Measurements from ENCODE around the gene CENPK. TPM values are rescaled to one million over a fixed set of nuclear protein-coding genes. Genes with fewer than 3 reads are reported as not detected.

Gene CENPK
- total RNA-seq, 1 donor from 2014 or later = 15.1 TPM

DNA sequence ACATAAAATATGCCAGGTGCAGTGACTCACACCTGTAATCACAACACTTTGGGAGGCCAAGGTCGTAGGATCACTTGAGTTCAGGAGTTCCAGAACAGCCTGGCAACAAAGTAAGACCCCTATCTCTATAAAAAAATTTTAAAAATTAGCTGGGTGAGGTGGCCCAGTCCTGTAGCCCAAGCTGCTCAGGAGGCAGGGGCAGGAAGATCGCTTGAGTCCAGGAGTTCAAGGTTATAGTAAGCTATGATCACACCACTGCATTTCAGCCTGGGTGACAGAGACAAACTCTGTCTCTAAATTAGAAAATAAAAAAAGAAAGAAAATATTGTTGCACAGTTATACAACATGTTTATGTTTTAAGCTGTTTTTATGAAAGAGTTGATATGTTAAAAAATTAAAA is 6.8 kb downstream of the CENPK start:
- peaks cover 10% of the 10 kb centered on the region for H3K36me3 Mint-ChIP-seq (ENCODE audit: low read depth)

DNA sequence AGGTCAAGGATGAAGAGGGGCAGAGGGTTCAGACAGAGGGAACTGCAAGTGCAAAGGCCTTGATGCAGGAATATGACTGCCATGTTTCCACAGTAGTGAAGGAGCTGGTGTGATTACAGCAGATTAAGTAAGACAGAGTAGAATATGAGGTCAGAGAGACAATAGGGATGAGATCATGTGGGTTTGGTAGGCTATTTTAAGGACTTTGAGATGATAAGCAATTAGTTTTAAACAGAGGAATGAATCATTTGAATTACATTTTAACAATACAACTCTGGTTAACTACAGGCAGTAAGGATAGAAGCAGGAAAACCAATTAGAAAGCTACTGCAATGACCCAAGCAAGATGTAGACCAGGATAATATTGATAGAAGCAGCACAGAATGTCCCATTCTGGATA is 7.7 kb downstream of the CENPK start:
- no peak overlapping the region for H3K27ac Mint-ChIP-seq
- CTCF ChIA-PET = no interaction called here
- H3K36me3 Mint-ChIP-seq (ENCODE audit: low read depth) = peaks cover 13% of the 10 kb centered on the region
- ATAC-seq (ENCODE audit: low read depth) (no peak), DNase-seq (no peak)
- TF ChIP-seq, protein P1, sequence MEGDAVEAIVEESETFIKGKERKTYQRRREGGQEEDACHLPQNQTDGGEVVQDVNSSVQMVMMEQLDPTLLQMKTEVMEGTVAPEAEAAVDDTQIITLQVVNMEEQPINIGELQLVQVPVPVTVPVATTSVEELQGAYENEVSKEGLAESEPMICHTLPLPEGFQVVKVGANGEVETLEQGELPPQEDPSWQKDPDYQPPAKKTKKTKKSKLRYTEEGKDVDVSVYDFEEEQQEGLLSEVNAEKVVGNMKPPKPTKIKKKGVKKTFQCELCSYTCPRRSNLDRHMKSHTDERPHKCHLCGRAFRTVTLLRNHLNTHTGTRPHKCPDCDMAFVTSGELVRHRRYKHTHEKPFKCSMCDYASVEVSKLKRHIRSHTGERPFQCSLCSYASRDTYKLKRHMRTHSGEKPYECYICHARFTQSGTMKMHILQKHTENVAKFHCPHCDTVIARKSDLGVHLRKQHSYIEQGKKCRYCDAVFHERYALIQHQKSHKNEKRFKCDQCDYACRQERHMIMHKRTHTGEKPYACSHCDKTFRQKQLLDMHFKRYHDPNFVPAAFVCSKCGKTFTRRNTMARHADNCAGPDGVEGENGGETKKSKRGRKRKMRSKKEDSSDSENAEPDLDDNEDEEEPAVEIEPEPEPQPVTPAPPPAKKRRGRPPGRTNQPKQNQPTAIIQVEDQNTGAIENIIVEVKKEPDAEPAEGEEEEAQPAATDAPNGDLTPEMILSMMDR (IDR thresholded peaks at IDR 0.05) = no peak
- POLR2A ChIA-PET = no interaction called here
- H3K27me3 Mint-ChIP-seq = no peaks in the 10 kb centered on the region
- no peaks in the 10 kb centered on the region for H3K9me3 Mint-ChIP-seq
- H3K4me3 Mint-ChIP-seq = no peak overlapping the region
- H3K4me1 Mint-ChIP-seq = no peaks in the 10 kb centered on the region
- intact Hi-C loops (cut with micrococcal nuclease) = no loop called here

More for the DNA sequence above, 6.8 kb downstream of the CENPK start:
- H3K4me3 Mint-ChIP-seq = no peak overlapping the region
- no peaks in the 10 kb centered on the region for H3K27me3 Mint-ChIP-seq
- CTCF ChIA-PET = no interaction called here
- H3K9me3 Mint-ChIP-seq = no peaks in the 10 kb centered on the region
- H3K27ac Mint-ChIP-seq = no peak overlapping the region
- DNase-seq = no peak
- no peaks in the 10 kb centered on the region for H3K4me1 Mint-ChIP-seq
- TF ChIP-seq, protein P1 (IDR thresholded peaks at IDR 0.05) = no peak
- POLR2A ChIA-PET = no interaction called here
- no peak for ATAC-seq (ENCODE audit: low read depth)
- intact Hi-C loops (cut with micrococcal nuclease) = no loop called here

DNA sequence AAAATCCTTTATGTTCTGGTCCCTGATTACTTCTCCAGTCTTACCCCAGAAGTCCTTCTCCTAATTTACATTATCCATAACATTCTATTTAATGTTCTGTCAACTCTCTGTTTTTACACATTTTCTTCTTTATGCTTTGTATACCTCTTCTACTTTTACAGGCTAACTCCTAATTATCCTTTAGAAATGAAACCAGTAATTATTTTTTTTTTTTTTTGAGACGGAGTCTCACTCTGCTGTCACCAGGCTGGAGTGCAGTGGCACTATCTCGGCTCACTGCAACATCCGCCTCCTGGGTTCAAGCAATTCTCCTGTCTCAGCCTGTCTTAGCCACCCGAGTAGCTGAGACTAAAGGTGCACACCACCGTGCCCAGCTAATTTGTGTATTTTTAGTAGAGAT is 9.0 kb downstream of the CENPK start:
- no peak for DNase-seq
- POLR2A ChIA-PET = no interaction called here
- intact Hi-C loops (cut with micrococcal nuclease) = no loop called here
- TF ChIP-seq, protein P1 (IDR thresholded peaks at IDR 0.05) = no peak
- Mint-ChIP-seq H3K27ac (no peak overlapping the region), H3K27me3 (no peaks in the 10 kb centered on the region), H3K36me3 (ENCODE audit: low read depth) (peaks cover 24% of the 10 kb centered on the region), H3K9me3 (no peaks in the 10 kb centered on the region), H3K4me3 (no peak overlapping the region), H3K4me1 (no peaks in the 10 kb centered on the region)
- ATAC-seq (ENCODE audit: low read depth) = no peak
- CTCF ChIA-PET = no interaction called here

DNA sequence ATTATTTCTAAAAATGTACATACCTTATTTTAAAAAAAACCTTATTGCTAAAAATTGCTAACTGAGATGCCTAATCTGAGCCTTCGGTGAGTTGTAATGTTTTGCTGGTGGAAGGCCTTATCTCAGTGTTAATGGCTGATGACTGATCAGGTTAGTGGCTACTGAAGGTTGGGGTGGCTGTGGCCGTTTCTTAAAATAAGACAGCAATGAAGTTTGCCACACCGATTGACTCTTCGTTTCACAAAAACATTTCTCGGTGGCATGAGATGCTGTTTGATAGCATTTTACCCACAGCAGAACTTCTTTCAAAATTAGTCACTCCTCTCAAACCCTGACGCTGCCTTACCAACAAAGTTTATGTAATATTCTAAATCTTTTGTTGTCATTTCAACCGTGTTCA is 14.7 kb downstream of the CENPK start:
- no peak for DNase-seq
- no peaks in the 10 kb centered on the region for H3K4me1 Mint-ChIP-seq
- ATAC-seq (ENCODE audit: low read depth) = no peak
- H3K27me3 Mint-ChIP-seq = no peaks in the 10 kb centered on the region
- ChIA-PET CTCF (no interaction called here), POLR2A (no interaction called here)
- intact Hi-C loops (cut with micrococcal nuclease) = no loop called here
- TF ChIP-seq, protein P1 (IDR thresholded peaks at IDR 0.05) = no peak
- H3K9me3 Mint-ChIP-seq = no peaks in the 10 kb centered on the region
- H3K4me3 Mint-ChIP-seq = no peak overlapping the region
- peaks cover 27% of the 10 kb centered on the region for H3K36me3 Mint-ChIP-seq (ENCODE audit: low read depth)
- no peak overlapping the region for H3K27ac Mint-ChIP-seq

DNA sequence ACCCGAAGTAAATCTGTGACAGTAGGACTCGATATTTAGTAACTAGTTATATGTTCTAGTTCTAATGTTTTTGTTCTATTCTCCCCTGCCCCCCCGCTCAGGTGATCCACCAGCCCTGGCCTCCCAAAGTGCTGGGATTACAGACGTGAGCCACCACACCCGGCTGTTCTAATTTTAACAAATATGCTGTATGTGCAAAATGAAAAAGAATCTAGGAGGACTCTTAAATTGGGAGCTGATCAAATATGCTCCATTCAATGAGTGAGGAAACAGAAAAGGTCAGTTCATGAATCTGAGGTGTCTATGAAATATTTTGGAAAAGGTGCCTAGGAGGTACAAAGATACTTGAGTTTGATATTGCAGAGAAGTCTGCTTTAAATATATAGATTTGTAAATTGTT is 16.8 kb downstream of the CENPK start:
- POLR2A ChIA-PET = no interaction called here
- Mint-ChIP-seq H3K4me1 (no peaks in the 10 kb centered on the region), H3K4me3 (no peak overlapping the region)

More for the DNA sequence above, 16.8 kb downstream of the CENPK start:
- H3K27me3 Mint-ChIP-seq = no peaks in the 10 kb centered on the region
- H3K9me3 Mint-ChIP-seq = no peaks in the 10 kb centered on the region
- intact Hi-C loops (cut with micrococcal nuclease) = no loop called here
- ATAC-seq (ENCODE audit: low read depth) (no peak), DNase-seq (no peak)
- CTCF ChIA-PET = no interaction called here
- TF ChIP-seq, protein P1 (IDR thresholded peaks at IDR 0.05) = no peak
- H3K27ac Mint-ChIP-seq = no peak overlapping the region
- H3K36me3 Mint-ChIP-seq (ENCODE audit: low read depth) = peaks cover 39% of the 10 kb centered on the region
